WTC11 (cell line): Measurements from ENCODE around the gene SOWAHA. TPM values are rescaled to one million over a fixed set of nuclear protein-coding genes. Genes with fewer than 3 reads are reported as not detected.

ENCODE experiments used
- ATF1 ChIP-seq: sonication (generic); formaldehyde crosslinking; IDR thresholded peaks from 2 replicates; pipeline ENCODE4 v1.8.1; 2023; ENCODE audit warnings: mild to moderate bottlenecking, moderate library complexity, missing genetic modification reagents
- ATF6 ChIP-seq: sonication (generic); formaldehyde crosslinking; IDR thresholded peaks from 2 replicates; pipeline ENCODE4 v1.8.1; 2023; ENCODE audit warnings: mild to moderate bottlenecking, missing genetic modification reagents
- CBFB ChIP-seq: sonication (generic); formaldehyde crosslinking; IDR thresholded peaks from 2 replicates; pipeline ENCODE4 v1.8.1; 2022; ENCODE audit warnings: mild to moderate bottlenecking, low read depth, missing genetic modification reagents
- CREB1 ChIP-seq: sonication (generic); formaldehyde crosslinking; IDR thresholded peaks from 2 replicates; pipeline ENCODE4 v1.8.0; 2023; ENCODE audit warnings: mild to moderate bottlenecking, missing genetic modification reagents
- CTCF ChIP-seq: fragments of 200-600 bp; IDR thresholded peaks from 2 replicates; pipeline ENCODE4 v1.8.0; 2022; ENCODE audit warnings: antibody characterized with exemption
- ELF4 ChIP-seq: sonication (generic); formaldehyde crosslinking; IDR thresholded peaks from 2 replicates; pipeline ENCODE4 v1.8.1; 2022; ENCODE audit warnings: low read depth, mild to moderate bottlenecking, moderate library complexity, missing genetic modification reagents
- ERG ChIP-seq: fragments of 250-450 bp; sonication (Bioruptor Pico); IDR thresholded peaks from 2 replicates; pipeline ENCODE4 v1.8.0; 2021; ENCODE audit warnings: mild to moderate bottlenecking
- ETV6 ChIP-seq: sonication (generic); formaldehyde crosslinking; IDR thresholded peaks from 2 replicates; pipeline ENCODE4 v1.8.1; 2022; ENCODE audit warnings: mild to moderate bottlenecking, missing genetic modification reagents
- FOXP1 ChIP-seq: sonication (generic); formaldehyde crosslinking; IDR thresholded peaks from 2 replicates; pipeline ENCODE4 v1.8.0; 2022; ENCODE audit warnings: missing genetic modification reagents, mild to moderate bottlenecking, moderate library complexity, borderline replicate concordance
- HMGA2 ChIP-seq: fragments of 250-450 bp; sonication (Bioruptor Pico); IDR thresholded peaks from 2 replicates; pipeline ENCODE4 v1.4.0; 2021; ENCODE audit warnings: mild to moderate bottlenecking, moderate library complexity
- HMGXB4 ChIP-seq: sonication (generic); formaldehyde crosslinking; IDR thresholded peaks from 2 replicates; pipeline ENCODE4 v1.8.1; 2023; ENCODE audit warnings: mild to moderate bottlenecking, moderate library complexity, missing genetic modification reagents
- JAZF1 ChIP-seq: fragments of 250-450 bp; sonication (Bioruptor Pico); IDR thresholded peaks from 2 replicates; pipeline ENCODE4 v1.9.0; 2021; ENCODE audit warnings: moderate library complexity, mild to moderate bottlenecking, inconsistent platforms
- JUN ChIP-seq: sonication (generic); formaldehyde crosslinking; IDR thresholded peaks from 2 replicates; pipeline ENCODE4 v1.8.0; 2023; ENCODE audit warnings: mild to moderate bottlenecking, missing genetic modification reagents
- MYBL2 ChIP-seq: sonication (generic); formaldehyde crosslinking; IDR thresholded peaks from 2 replicates; pipeline ENCODE4 v1.8.1; 2023; ENCODE audit warnings: mild to moderate bottlenecking, moderate library complexity, missing genetic modification reagents
- NFYB ChIP-seq: sonication (generic); formaldehyde crosslinking; conservative IDR thresholded peaks from 2 replicates; pipeline ENCODE4 v1.8.0; 2022; ENCODE audit warnings: low read depth, missing genetic modification reagents
- NR2C2 ChIP-seq: sonication (generic); formaldehyde crosslinking; IDR thresholded peaks from 2 replicates; pipeline ENCODE4 v1.8.0; 2022; ENCODE audit warnings: mild to moderate bottlenecking, missing genetic modification reagents
- SOX15 ChIP-seq: fragments of 250-450 bp; sonication (Bioruptor Pico); IDR thresholded peaks from 2 replicates; pipeline ENCODE4 v1.9.0; 2021; ENCODE audit warnings: mild to moderate bottlenecking
- TCF7 ChIP-seq: sonication (generic); formaldehyde crosslinking; IDR thresholded peaks from 2 replicates; pipeline ENCODE4 v1.8.0; 2022; ENCODE audit warnings: mild to moderate bottlenecking, low read depth, missing genetic modification reagents, moderate library complexity
- TEAD4 ChIP-seq: sonication (generic); formaldehyde crosslinking; IDR thresholded peaks from 2 replicates; pipeline ENCODE4 v1.8.0; 2022; ENCODE audit warnings: mild to moderate bottlenecking, missing genetic modification reagents
- ZBTB21 ChIP-seq: sonication (generic); formaldehyde crosslinking; IDR thresholded peaks from 2 replicates; pipeline ENCODE4 v1.8.1; 2023; ENCODE audit warnings: mild to moderate bottlenecking, missing genetic modification reagents, borderline replicate concordance
- ZNF232 ChIP-seq: sonication (generic); formaldehyde crosslinking; IDR thresholded peaks from 2 replicates; pipeline ENCODE4 v1.8.0; 2022; ENCODE audit warnings: mild to moderate bottlenecking, missing genetic modification reagents
- ZNF317 ChIP-seq: sonication (generic); formaldehyde crosslinking; IDR thresholded peaks from 2 replicates; pipeline ENCODE4 v1.8.1; 2023; ENCODE audit warnings: low read depth, mild to moderate bottlenecking, moderate library complexity, missing genetic modification reagents, borderline replicate concordance
- ZNF396 ChIP-seq: fragments of 250-450 bp; sonication (Bioruptor Pico); IDR thresholded peaks from 2 replicates; pipeline ENCODE4 v1.8.0; 2021; ENCODE audit warnings: mild to moderate bottlenecking, moderate library complexity, borderline replicate concordance
- ZNF423 ChIP-seq: fragments of 250-450 bp; sonication (Bioruptor Pico); IDR thresholded peaks from 2 replicates; pipeline ENCODE4 v2.1.2; 2022; ENCODE audit warnings: mild to moderate bottlenecking, moderate library complexity
- total RNA-seq: library from RNA; stranded (reverse); gene quantifications from 3 replicates; pipeline ENCODE4 v1.2.3, GENCODE V29; 2021
- TF ChIP-seq, protein P1 (sequence below): fragments of 250-450 bp; sonication (Bioruptor Pico); IDR thresholded peaks from 2 replicates; pipeline ENCODE4 v2.1.2; 2022; ENCODE audit warnings: mild to moderate bottlenecking, moderate library complexity
- TF ChIP-seq, protein P2 (sequence below): sonication (generic); formaldehyde crosslinking; IDR thresholded peaks from 2 replicates; pipeline ENCODE4 v1.8.1; 2022; ENCODE audit warnings: mild to moderate bottlenecking, missing genetic modification reagents, moderate library complexity, borderline replicate concordance

Gene SOWAHA
- total RNA-seq, 1 experiment from 2014 or later: 0.11 TPM

- no peak for TF ChIP-seq ATF6 (CRISPR knock-in tag)
- peak; percentile 96 for TF ChIP-seq FOXP1 (CRISPR knock-in tag)
- TF ChIP-seq TEAD4 (CRISPR knock-in tag): no peak
- peak; percentile 26; the same call in 1 of the 2 replicates for TF ChIP-seq NFYB
- peak; percentile 60; the same call in 1 of the 2 replicates for TF ChIP-seq ELF4
- TF ChIP-seq MYBL2 (CRISPR knock-in tag): peak; percentile 87; the same call in 1 of the 2 replicates
- TF ChIP-seq NR2C2 (CRISPR knock-in tag): 0 out of 2 replicates have a peak, but pooled peaks have one; percentile 46
- TF ChIP-seq HMGXB4 (CRISPR knock-in tag): peak; percentile 99
- peak; percentile 81; the same call in 1 of the 2 replicates for TF ChIP-seq ZNF232 (CRISPR knock-in tag)
- TF ChIP-seq, protein P1, sequence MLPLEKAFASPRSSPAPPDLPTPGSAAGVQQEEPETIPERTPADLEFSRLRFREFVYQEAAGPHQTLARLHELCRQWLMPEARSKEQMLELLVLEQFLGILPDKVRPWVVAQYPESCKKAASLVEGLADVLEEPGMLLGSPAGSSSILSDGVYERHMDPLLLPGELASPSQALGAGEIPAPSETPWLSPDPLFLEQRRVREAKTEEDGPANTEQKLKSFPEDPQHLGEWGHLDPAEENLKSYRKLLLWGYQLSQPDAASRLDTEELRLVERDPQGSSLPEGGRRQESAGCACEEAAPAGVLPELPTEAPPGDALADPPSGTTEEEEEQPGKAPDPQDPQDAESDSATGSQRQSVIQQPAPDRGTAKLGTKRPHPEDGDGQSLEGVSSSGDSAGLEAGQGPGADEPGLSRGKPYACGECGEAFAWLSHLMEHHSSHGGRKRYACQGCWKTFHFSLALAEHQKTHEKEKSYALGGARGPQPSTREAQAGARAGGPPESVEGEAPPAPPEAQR (CRISPR knock-in tag): no peak
- peak; percentile 35; the same call in 1 of the 2 replicates for TF ChIP-seq ZNF423
- TF ChIP-seq TCF7 (CRISPR knock-in tag): no peak
- TF ChIP-seq, protein P2, sequence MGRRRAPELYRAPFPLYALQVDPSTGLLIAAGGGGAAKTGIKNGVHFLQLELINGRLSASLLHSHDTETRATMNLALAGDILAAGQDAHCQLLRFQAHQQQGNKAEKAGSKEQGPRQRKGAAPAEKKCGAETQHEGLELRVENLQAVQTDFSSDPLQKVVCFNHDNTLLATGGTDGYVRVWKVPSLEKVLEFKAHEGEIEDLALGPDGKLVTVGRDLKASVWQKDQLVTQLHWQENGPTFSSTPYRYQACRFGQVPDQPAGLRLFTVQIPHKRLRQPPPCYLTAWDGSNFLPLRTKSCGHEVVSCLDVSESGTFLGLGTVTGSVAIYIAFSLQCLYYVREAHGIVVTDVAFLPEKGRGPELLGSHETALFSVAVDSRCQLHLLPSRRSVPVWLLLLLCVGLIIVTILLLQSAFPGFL: no peak
- TF ChIP-seq CREB1 (CRISPR knock-in tag): no peak; the same call in 1 of the 2 replicates
- peak; percentile 91 for TF ChIP-seq ETV6 (CRISPR knock-in tag)
- TF ChIP-seq CTCF: no peak
- TF ChIP-seq ATF1: no peak
- TF ChIP-seq ZNF317 (CRISPR knock-in tag): 0 out of 2 replicates have a peak, but pooled peaks have one; percentile 35
- no peak for TF ChIP-seq HMGA2 (CRISPR knock-in tag)
- no peak; the same call in 1 of the 2 replicates for TF ChIP-seq ZBTB21 (CRISPR knock-in tag)
- TF ChIP-seq ERG (CRISPR knock-in tag): no peak
- TF ChIP-seq CBFB (CRISPR knock-in tag): 0 out of 2 replicates have a peak, but pooled peaks have one; percentile 66
- TF ChIP-seq JAZF1 (CRISPR knock-in tag): no peak
- TF ChIP-seq ZNF396 (CRISPR knock-in tag): no peak
- no peak for TF ChIP-seq SOX15 (CRISPR knock-in tag)
- no peak for TF ChIP-seq JUN (CRISPR knock-in tag)
These were observed 9.8 kb downstream of the SOWAHA start (continued) for GRCh38 chr5:132822650-132823480.
